Fibroblast of pulmonary artery (primary cell): Measurements from ENCODE around the gene COMMD9.

ENCODE experiments used
- DNase-seq: peaks from one replicate; pipeline ENCODE4 v3.0.0-alpha.2; 2010; ENCODE audit warnings: low read depth
- H3K4me3 ChIP-seq: replicated peaks from 2 replicates; pipeline ENCODE4 v1.5.1; 2011; ENCODE audit warnings: low read depth, mild to moderate bottlenecking, control low read depth, low read length, moderate library complexity
- TF ChIP-seq, protein P1 (sequence below): IDR thresholded peaks from 2 replicates; pipeline ENCODE4 v1.5.1; 2011; ENCODE audit warnings: mild to moderate bottlenecking, control low read depth, low read length, inconsistent platforms; ENCODE audit errors: missing control alignments

The COMMD9 gene

DNA sequence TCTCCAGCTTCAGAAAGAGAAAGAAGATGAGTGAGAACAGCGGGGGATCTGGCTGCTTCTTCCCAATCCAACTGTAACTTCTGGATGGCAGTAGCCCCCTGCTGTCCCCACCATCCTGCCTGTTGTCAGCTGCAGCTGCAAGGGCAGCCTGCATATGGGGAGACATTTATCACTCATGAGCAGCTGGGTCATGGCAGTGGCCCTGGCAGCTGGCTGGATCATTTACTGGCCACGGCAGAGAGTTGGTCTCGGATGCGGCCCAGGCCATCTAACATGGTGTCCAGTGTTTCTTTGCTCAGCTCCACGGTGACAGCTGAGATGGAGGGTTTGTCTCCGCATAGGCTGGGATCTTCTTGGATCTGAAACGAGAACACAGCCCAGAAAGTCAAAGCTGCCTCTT, 14.8 kb downstream of the COMMD9 start:
- TF ChIP-seq, protein P1, sequence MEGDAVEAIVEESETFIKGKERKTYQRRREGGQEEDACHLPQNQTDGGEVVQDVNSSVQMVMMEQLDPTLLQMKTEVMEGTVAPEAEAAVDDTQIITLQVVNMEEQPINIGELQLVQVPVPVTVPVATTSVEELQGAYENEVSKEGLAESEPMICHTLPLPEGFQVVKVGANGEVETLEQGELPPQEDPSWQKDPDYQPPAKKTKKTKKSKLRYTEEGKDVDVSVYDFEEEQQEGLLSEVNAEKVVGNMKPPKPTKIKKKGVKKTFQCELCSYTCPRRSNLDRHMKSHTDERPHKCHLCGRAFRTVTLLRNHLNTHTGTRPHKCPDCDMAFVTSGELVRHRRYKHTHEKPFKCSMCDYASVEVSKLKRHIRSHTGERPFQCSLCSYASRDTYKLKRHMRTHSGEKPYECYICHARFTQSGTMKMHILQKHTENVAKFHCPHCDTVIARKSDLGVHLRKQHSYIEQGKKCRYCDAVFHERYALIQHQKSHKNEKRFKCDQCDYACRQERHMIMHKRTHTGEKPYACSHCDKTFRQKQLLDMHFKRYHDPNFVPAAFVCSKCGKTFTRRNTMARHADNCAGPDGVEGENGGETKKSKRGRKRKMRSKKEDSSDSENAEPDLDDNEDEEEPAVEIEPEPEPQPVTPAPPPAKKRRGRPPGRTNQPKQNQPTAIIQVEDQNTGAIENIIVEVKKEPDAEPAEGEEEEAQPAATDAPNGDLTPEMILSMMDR = no peak
- no peak overlapping the region for H3K4me3 ChIP-seq
- no peak for DNase-seq

DNA sequence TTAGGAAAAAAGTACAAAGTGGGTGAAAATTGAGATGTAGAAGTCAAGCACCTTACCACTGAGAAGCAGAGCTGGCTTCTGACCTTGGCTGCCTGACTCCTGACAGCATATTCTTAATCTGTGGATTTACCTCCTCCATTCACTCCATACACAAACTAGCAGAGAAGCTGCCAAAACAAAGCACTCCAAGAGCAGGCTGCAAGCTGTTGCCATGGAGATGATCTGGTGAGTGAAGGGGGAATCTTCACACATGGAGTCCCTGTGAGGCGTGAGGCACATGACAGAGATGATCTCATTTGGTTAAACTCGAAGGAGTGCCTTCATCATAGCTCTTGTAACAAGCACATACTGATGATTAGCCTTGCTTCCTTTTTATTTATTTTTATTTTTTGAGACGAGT, 16.1 kb downstream of the COMMD9 start:
- no peak overlapping the region for H3K4me3 ChIP-seq
- no peak for DNase-seq
- TF ChIP-seq, protein P1 = no peak

DNA sequence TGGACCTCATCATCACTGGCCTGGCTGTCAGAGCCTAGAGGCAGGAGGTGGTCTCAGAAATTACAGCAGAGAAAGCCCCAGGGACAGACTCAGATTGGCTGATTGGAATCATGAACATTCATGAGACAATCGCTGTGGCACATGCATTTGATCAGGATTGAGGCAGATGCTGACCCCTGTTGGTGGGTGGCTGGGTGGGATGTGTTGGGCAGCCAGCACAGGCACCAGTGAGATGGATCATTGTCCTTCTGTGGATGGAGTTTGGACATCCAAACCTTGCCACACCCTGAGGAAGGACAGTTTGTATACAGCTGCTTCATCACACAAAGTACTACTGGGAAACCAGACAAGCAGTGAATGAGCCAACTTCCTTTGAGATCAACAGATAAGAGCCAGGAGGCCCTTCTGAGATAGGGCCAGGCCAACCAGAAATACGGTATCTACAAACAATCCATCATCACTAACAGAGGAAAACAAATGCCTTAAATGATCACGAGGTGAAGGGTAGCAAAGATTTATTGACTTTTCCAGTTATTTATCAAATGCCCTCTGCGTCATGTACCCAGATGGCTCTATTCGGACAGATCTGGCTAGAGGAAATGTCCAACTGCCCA, 17.3 kb downstream of the COMMD9 start:
- TF ChIP-seq, protein P1 = no peak
- no peak overlapping the region for H3K4me3 ChIP-seq
- DNase-seq = no peak

DNA sequence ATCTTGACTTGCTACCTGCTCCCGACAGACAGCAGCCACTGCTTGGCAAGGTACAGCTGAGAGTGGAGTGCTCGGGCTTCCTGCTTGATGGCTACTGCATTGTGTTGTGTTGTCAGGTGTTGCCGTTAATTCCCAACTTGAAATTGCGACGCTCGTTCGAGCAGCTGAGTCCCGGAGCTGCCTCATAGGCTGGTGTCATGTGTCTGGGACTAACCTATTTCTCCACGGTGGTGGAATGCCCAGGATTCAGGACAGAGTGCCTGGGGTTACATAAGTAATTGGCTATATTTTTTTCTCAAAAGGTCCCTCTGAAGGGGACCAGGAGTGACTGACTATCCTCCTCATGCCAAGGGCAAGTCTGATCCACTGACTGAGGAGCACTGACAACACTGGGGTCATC, 18.5 kb downstream of the COMMD9 start:
- TF ChIP-seq, protein P1 = no peak
- DNase-seq = no peak
- no peak overlapping the region for H3K4me3 ChIP-seq

DNA sequence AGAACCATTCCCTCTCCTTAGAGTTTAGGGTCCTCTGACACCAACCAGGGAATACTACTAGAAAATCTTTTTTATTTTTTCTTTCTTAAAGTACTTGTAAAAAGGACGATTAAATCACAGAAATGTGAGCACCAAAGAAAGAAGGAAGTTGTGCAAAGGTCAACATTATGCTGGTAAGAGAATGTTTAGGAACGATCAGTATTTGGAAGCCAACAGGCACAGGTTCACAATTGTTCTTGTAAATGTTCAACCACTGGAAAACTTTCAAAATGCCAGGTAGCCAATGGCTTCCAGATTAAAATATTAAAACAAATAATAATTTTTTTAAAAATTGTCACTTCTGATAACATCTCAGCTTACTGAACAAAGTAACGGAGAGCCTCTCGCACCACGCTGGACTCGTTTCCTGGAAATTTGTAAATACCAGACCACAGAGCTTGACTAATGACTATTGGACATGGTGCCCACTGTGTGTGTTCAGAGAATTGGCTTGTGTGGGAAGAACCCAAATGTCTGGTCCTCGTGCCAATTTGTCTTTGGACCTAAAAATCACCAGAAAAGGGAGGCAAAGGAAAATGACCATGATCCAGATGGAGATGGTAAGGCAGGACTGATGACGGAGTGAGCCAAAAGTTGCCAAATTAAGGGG, 20.8 kb downstream of the COMMD9 start:
- TF ChIP-seq, protein P1 = no peak

DNA sequence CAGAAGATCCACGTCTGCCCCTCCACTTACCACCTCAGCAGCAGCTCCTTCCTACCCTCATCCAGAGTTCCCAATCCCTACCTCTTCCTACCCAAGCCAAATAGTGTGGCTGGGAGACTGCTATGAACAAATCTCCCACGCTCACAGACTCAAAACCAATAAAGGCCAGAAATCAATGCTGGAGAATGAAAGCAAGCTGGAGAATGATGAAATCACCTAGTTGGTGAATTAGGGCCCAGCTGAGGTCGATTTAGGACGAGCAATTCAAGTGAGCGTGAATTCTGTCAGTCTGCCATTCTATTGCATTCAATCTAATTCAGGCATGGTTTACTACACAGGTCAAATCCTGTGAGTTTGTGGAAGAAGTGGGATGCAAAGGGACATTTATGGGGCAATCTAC, 22.5 kb downstream of the COMMD9 start:
- no peak overlapping the region for H3K4me3 ChIP-seq
- TF ChIP-seq, protein P1 = no peak
- no peak for DNase-seq

More for the DNA sequence above, 20.8 kb downstream of the COMMD9 start:
- no peak for DNase-seq
- no peak overlapping the region for H3K4me3 ChIP-seq
